HepG2 (cell line): Measurements from ENCODE around the gene NCOA6. TPM values are rescaled to one million over a fixed set of nuclear protein-coding genes. Genes with fewer than 3 reads are reported as not detected.

Experiments
- AKAP8 ChIP-seq: sonication (generic); formaldehyde crosslinking; IDR thresholded peaks from 2 replicates; pipeline ENCODE4 v1.5.1; 2020; ENCODE audit warnings: mild to moderate bottlenecking, missing genetic modification reagents
- HDAC1 ChIP-seq: sonication (generic); formaldehyde crosslinking; IDR thresholded peaks from 2 replicates; pipeline ENCODE4 v1.5.1; 2020; ENCODE audit warnings: mild to moderate bottlenecking, missing genetic modification reagents
- IKZF4 ChIP-seq: sonication (generic); formaldehyde crosslinking; IDR thresholded peaks from 2 replicates; pipeline ENCODE4 v1.5.1; 2020; ENCODE audit warnings: borderline replicate concordance, mild to moderate bottlenecking, low read depth, missing genetic modification reagents; ENCODE audit errors: not compliant biosample characterization
- KLF6 ChIP-seq: IDR thresholded peaks from 2 replicates; pipeline ENCODE4 v1.8.0; 2016; ENCODE audit warnings: missing biosample characterization, missing genetic modification reagents
- MED13 ChIP-seq: sonication (generic); formaldehyde crosslinking; IDR thresholded peaks from 2 replicates; pipeline ENCODE4 v1.5.0; 2020; ENCODE audit warnings: missing genetic modification reagents
- MTA1 ChIP-seq: sonication (generic); formaldehyde crosslinking; IDR thresholded peaks from 2 replicates; pipeline ENCODE4 v1.4.0; 2020; ENCODE audit warnings: missing genetic modification reagents, mild to moderate bottlenecking, borderline replicate concordance
- POLR2G ChIP-seq: fragments of 200-400 bp; formaldehyde crosslinking; IDR thresholded peaks from 2 replicates; pipeline ENCODE4 v1.6.1; 2018; ENCODE audit warnings: mild to moderate bottlenecking, low read depth, low read length, moderate library complexity
- PTBP1 ChIP-seq: fragments of 200-400 bp; formaldehyde crosslinking; IDR thresholded peaks from 2 replicates; pipeline ENCODE4 v1.6.1; 2018; ENCODE audit warnings: low read length, low read depth; ENCODE audit not compliant: poor library complexity, severe bottlenecking
- RAD21 ChIP-seq: fragments of 450-650 bp; formaldehyde crosslinking; IDR thresholded peaks from 2 replicates; pipeline ENCODE4 v1.5.0; 2020; ENCODE audit warnings: mild to moderate bottlenecking
- RNF2 ChIP-seq: fragments of 450-650 bp; conservative IDR thresholded peaks from 2 replicates; pipeline ENCODE4 v1.6.1; 2016; ENCODE audit warnings: low read depth
- SSRP1 ChIP-seq: IDR thresholded peaks from 2 replicates; pipeline ENCODE4 v1.6.1; 2016; ENCODE audit warnings: control low read depth
- TSC22D2 ChIP-seq: sonication (generic); formaldehyde crosslinking; IDR thresholded peaks from 2 replicates; pipeline ENCODE4 v1.5.1; 2020; ENCODE audit warnings: missing genetic modification reagents, mild to moderate bottlenecking, borderline replicate concordance
- WIZ ChIP-seq: sonication (generic); formaldehyde crosslinking; IDR thresholded peaks from 2 replicates; pipeline ENCODE4 v1.5.1; 2020; ENCODE audit warnings: mild to moderate bottlenecking, missing genetic modification reagents
- ZFX ChIP-seq: sonication (generic); formaldehyde crosslinking; IDR thresholded peaks from 2 replicates; pipeline ENCODE4 v1.4.0; 2020; ENCODE audit warnings: mild to moderate bottlenecking, low read depth, missing genetic modification reagents, moderate library complexity
- ZIK1 ChIP-seq: sonication (generic); formaldehyde crosslinking; IDR thresholded peaks from 2 replicates; pipeline ENCODE4 v1.5.0; 2020; ENCODE audit warnings: mild to moderate bottlenecking, low read depth, missing genetic modification reagents, borderline replicate concordance
- ZNF12 ChIP-seq: sonication (generic); formaldehyde crosslinking; IDR thresholded peaks from 2 replicates; pipeline ENCODE4 v1.5.0; 2020; ENCODE audit warnings: missing genetic modification reagents
- ZNF205 ChIP-seq: IDR thresholded peaks from 2 replicates; pipeline ENCODE4 v1.6.1; 2018; ENCODE audit warnings: missing biosample characterization, missing genetic modification reagents
- ZNF234 ChIP-seq: sonication (generic); formaldehyde crosslinking; conservative IDR thresholded peaks from 2 replicates; pipeline ENCODE4 v1.5.1; 2020; ENCODE audit warnings: mild to moderate bottlenecking, missing genetic modification reagents
- ZNF251 ChIP-seq: sonication (generic); formaldehyde crosslinking; IDR thresholded peaks from 2 replicates; pipeline ENCODE4 v1.9.0; 2021; ENCODE audit warnings: mild to moderate bottlenecking, missing genetic modification reagents
- ZNF530 ChIP-seq: sonication (generic); formaldehyde crosslinking; IDR thresholded peaks from 2 replicates; pipeline ENCODE4 v1.5.0; 2020; ENCODE audit warnings: low read depth, mild to moderate bottlenecking, missing genetic modification reagents
- ZNF543 ChIP-seq: sonication (generic); formaldehyde crosslinking; IDR thresholded peaks from 2 replicates; pipeline ENCODE4 v1.4.0; 2020; ENCODE audit warnings: mild to moderate bottlenecking, missing genetic modification reagents
- ZNF570 ChIP-seq: sonication (generic); formaldehyde crosslinking; IDR thresholded peaks from 2 replicates; pipeline ENCODE4 v1.4.0; 2020; ENCODE audit warnings: mild to moderate bottlenecking, missing genetic modification reagents, borderline replicate concordance
- ZNF605 ChIP-seq: sonication (generic); formaldehyde crosslinking; IDR thresholded peaks from 2 replicates; pipeline ENCODE4 v1.8.0; 2022; ENCODE audit warnings: mild to moderate bottlenecking, missing genetic modification reagents
- ZNF629 ChIP-seq: sonication (generic); formaldehyde crosslinking; conservative IDR thresholded peaks from 2 replicates; pipeline ENCODE4 v1.5.0; 2020; ENCODE audit warnings: missing genetic modification reagents
- ZNF709 ChIP-seq: sonication (generic); formaldehyde crosslinking; IDR thresholded peaks from 2 replicates; pipeline ENCODE4 v1.5.0; 2020; ENCODE audit warnings: mild to moderate bottlenecking, missing genetic modification reagents
- ZNF772 ChIP-seq: sonication (generic); formaldehyde crosslinking; IDR thresholded peaks from 2 replicates; pipeline ENCODE4 v1.5.0; 2020; ENCODE audit warnings: mild to moderate bottlenecking, missing genetic modification reagents
- ZNF781 ChIP-seq: sonication (generic); formaldehyde crosslinking; IDR thresholded peaks from 2 replicates; pipeline ENCODE4 v1.5.1; 2020; ENCODE audit warnings: borderline replicate concordance, mild to moderate bottlenecking, missing genetic modification reagents; ENCODE audit errors: not compliant biosample characterization
- polyA plus RNA-seq, 8 experiments: library from polyadenylated mRNA; depleted of rRNA in 3 of 8; stranded (reverse) in 7 of 8; unstranded in 1 of 8; fragments of >200 nt; fragmentation: Illumina TruSeq in 4 of 8; extraction: Trizol in 4 of 8; gene quantifications; 2 replicates each; pipeline versions ENCODE4 v1.2.1 to v1.2.3, GENCODE V29; 2011 to 2016; ENCODE audit warnings: low read depth in 4 of 8, missing spikeins in 1 of 8, mixed read lengths in 1 of 8; ENCODE audit not compliant: insufficient read depth in 1 of 8
- total RNA-seq, 5 experiments: library from RNA; depleted of rRNA; stranded (reverse); fragments of >200 nt; fragmentation: Illumina TruSeq; extraction: Trizol; gene quantifications; 2 replicates each; pipeline ENCODE4 v1.2.3, GENCODE V29; 2016; ENCODE audit warnings: low read depth in 1 of 5
- TF ChIP-seq, protein P1 (sequence below): sonication (generic); formaldehyde crosslinking; IDR thresholded peaks from 2 replicates; pipeline ENCODE4 v1.5.0; 2020; ENCODE audit warnings: mild to moderate bottlenecking, low read depth, missing genetic modification reagents, borderline replicate concordance
- TF ChIP-seq, protein P2 (sequence below): sonication (generic); formaldehyde crosslinking; IDR thresholded peaks from 2 replicates; pipeline ENCODE4 v1.5.0; 2020; ENCODE audit warnings: missing genetic modification reagents
- TF ChIP-seq, protein P3 (sequence below): sonication (generic); formaldehyde crosslinking; IDR thresholded peaks from 2 replicates; pipeline ENCODE4 v1.8.1; 2022; ENCODE audit warnings: low read depth, mild to moderate bottlenecking, missing genetic modification reagents

NCOA6 gene
- total and polyA plus RNA-seq, 2 of the 13 experiments (the other 11 are each of a cell fraction or from before 2014, with no cell fraction given) = 11.2 to 29.3 TPM

DNA sequence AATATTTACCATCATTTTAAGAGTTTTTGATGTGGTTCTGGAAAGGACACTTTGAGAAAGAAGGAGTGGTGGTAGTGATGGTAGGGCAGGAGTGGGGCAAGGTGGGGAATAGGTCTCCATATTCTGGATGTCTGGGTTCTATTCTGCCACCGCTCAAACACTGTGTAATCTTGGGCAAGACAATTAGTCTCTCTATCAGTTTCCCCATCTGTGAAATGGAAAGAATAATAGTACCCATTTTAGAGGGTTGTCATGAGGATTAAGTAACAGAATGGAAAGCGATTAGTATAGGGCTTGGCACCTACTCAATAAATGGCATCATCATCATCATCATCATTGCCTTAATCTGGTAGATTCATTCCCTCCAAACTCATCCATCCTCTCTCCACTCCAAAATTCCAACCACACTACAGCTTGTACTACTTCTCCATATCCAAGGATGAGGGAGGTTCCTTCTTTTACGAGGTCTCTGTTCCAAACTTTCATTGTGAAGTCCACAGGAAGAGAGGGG lies 48.2 kb upstream of the NCOA6 start (continued):
- TF ChIP-seq ZNF251 (no peak), ZIK1 (CRISPR knock-in tag) (no peak), ZNF605 (no peak), HDAC1 (CRISPR knock-in tag) (peak; percentile 48; the same call in 1 of the 2 replicates), ZNF629 (CRISPR knock-in tag) (peak; percentile 91), ZNF205 (CRISPR knock-in tag) (no peak), ZNF772 (CRISPR knock-in tag) (no peak), TSC22D2 (CRISPR knock-in tag) (no peak), ZFX (CRISPR knock-in tag) (no peak), POLR2G (no peak), ZNF543 (CRISPR knock-in tag) (no peak), MTA1 (CRISPR knock-in tag) (no peak), ZNF570 (CRISPR knock-in tag) (no peak), SSRP1 (CRISPR knock-in tag) (no peak), AKAP8 (CRISPR knock-in tag) (no peak), ZNF234 (CRISPR knock-in tag) (no peak), IKZF4 (CRISPR knock-in tag) (peak; percentile 12), RAD21 (CRISPR knock-in tag) (no peak), ZNF709 (CRISPR knock-in tag) (no peak), ZNF530 (no peak), KLF6 (CRISPR knock-in tag) (0 out of 2 replicates have a peak, but pooled peaks have one; percentile 12), ZNF12 (CRISPR knock-in tag) (no peak), RNF2 (no peak), WIZ (0 out of 2 replicates have a peak, but pooled peaks have one; percentile 47), ZNF781 (CRISPR knock-in tag) (no peak), PTBP1 (no peak), MED13 (CRISPR knock-in tag) (no peak)
- TF ChIP-seq, protein P1, sequence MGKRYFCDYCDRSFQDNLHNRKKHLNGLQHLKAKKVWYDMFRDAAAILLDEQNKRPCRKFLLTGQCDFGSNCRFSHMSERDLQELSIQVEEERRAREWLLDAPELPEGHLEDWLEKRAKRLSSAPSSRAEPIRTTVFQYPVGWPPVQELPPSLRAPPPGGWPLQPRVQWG (CRISPR knock-in tag) = no peak
- TF ChIP-seq, protein P2, sequence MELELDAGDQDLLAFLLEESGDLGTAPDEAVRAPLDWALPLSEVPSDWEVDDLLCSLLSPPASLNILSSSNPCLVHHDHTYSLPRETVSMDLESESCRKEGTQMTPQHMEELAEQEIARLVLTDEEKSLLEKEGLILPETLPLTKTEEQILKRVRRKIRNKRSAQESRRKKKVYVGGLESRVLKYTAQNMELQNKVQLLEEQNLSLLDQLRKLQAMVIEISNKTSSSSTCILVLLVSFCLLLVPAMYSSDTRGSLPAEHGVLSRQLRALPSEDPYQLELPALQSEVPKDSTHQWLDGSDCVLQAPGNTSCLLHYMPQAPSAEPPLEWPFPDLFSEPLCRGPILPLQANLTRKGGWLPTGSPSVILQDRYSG = no peak
- TF ChIP-seq, protein P3, sequence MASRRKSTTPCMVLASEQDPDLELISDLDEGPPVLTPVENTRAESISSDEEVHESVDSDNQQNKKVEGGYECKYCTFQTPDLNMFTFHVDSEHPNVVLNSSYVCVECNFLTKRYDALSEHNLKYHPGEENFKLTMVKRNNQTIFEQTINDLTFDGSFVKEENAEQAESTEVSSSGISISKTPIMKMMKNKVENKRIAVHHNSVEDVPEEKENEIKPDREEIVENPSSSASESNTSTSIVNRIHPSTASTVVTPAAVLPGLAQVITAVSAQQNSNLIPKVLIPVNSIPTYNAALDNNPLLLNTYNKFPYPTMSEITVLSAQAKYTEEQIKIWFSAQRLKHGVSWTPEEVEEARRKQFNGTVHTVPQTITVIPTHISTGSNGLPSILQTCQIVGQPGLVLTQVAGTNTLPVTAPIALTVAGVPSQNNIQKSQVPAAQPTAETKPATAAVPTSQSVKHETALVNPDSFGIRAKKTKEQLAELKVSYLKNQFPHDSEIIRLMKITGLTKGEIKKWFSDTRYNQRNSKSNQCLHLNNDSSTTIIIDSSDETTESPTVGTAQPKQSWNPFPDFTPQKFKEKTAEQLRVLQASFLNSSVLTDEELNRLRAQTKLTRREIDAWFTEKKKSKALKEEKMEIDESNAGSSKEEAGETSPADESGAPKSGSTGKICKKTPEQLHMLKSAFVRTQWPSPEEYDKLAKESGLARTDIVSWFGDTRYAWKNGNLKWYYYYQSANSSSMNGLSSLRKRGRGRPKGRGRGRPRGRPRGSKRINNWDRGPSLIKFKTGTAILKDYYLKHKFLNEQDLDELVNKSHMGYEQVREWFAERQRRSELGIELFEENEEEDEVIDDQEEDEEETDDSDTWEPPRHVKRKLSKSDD (CRISPR knock-in tag) = no peak
